Measurements from ENCODE around the gene CABP2.
"Not testable (repeated sequence)": the region's sequence is repeated elsewhere in the genome, so short reads cannot be mapped to it uniquely, and the experiment has no call there.

The CABP2 gene

DNA sequence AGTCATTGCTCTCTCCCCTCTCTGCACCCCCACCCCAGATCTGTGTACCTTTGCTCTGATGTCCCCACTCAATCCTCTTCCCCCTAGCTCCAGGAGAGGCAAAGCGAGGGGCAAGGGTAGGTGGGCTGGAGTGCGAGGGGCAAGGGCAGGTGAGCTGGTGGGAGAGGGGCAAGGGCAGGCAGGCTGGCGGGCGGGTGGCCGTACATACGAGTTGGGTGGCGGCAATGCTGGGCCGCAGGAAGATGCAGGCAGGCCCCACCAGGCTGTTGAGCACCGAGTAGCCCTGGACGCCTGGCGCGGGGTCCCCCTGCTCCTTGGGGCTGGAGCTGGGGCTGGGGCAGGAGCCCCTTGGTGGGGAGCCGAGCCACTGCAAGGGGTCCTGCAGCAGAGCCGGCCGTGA, 908 bp downstream of the CABP2 start:
- Histone ChIP-seq H3K27me3 (ENCODE audit: control insufficient read depth in 1 of 2, insufficient read depth in 2 of 2, low read length in 2 of 2) (peaks cover 0 to 4% of the 10 kb centered on the region in 2 donors), H3K4me3 (ENCODE audit: low read length in 2 of 2) (no peak overlapping the region), H3K27ac (ENCODE audit: low read length) (no peak overlapping the region), H3K4me1 (ENCODE audit: control insufficient read depth, insufficient read depth, low read length) (no peaks in the 10 kb centered on the region), H3K9me3 (ENCODE audit: control insufficient read depth in 2 of 2, low read length in 2 of 2) (no peaks in the 10 kb centered on the region), H3K36me3 (ENCODE audit: control insufficient read depth in 2 of 2, insufficient read depth in 2 of 2, low read length in 2 of 2) (no peaks in the 10 kb centered on the region), H3K9ac (ENCODE audit: low read length in 2 of 2) (no peak overlapping the region)

DNA sequence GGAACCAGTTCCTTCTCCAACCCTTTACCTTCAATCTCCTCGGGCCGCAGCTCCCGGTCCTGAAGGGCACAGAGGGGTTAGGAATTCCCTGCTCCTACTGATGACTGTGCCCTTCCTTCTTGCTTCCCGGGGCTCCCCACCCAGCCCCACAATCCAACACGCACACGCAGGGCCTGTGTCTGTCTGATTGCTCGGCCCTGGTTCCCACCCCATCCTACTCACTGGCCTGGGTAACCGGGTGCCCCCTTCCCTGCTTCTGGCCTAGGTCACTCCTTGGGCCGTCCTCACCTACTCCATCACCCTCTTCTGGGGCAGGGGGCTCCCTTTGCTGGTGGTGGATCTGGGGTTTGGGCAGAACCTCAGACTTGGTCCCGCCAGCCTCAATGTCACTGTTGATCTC, 1.3 kb downstream of the CABP2 start:
- H3K27ac ChIP-seq (ENCODE audit: low read length) = no peak overlapping the region
- no peak overlapping the region for H3K9ac ChIP-seq (ENCODE audit: low read length in 2 of 2)
- H3K36me3 ChIP-seq (ENCODE audit: control insufficient read depth in 2 of 2, insufficient read depth in 2 of 2, low read length in 2 of 2) = no peaks in the 10 kb centered on the region
- H3K4me3 ChIP-seq (ENCODE audit: low read length in 2 of 2) = no peak overlapping the region
- H3K27me3 ChIP-seq (ENCODE audit: control insufficient read depth in 1 of 2, insufficient read depth in 2 of 2, low read length in 2 of 2) = peaks cover 0 to 4% of the 10 kb centered on the region in 2 donors
- H3K9me3 ChIP-seq (ENCODE audit: control insufficient read depth in 2 of 2, low read length in 2 of 2) = no peaks in the 10 kb centered on the region
- H3K4me1 ChIP-seq (ENCODE audit: control insufficient read depth, insufficient read depth, low read length) = no peaks in the 10 kb centered on the region

DNA sequence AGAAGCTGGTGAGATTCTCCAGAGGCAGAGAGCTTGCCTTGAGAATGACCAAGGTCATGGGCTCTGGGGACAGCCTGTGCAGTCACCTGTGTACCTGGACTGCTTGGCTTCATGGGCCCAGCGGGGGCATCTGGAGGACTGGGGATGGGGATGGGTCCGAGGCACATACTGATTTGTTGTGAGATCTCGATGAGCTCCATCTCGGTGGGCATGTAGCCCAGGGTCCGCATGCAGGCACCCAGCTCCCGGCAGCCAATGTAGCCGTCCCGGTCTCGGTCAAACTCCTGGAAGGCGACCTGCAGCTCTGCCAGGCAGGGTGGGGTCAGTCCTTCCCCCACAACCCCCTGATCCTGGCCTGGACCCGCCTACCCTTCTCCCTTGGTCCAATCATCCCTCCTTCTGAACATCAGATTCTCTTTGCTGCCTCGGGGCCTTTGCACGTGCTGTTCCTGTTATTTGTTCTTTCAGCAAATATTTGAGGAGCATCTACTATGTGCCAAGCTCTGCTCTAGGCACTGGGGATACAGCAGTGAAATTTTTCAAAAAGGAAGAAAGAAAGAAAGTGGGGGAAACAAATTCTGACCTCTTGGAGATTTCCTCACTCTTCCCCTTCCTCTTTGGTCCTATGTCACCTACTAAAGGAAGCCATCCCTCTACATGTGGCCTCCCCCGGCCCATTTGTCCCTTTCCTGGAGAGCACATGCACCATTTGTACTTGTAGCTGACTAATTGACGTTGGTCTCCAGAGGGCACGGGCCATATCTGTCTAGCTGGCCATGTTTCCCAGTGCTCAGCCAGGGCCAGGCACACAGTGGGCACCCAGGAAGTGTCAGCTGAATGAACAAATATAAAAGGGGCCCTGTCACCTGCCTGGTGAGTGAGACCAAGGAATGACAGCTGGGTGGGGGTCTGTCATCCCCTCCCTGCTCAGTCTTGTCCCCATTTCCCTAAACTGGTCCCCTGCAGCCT, 2.1 kb downstream of the CABP2 start:
- no peaks in the 10 kb centered on the region for H3K9me3 ChIP-seq (ENCODE audit: control insufficient read depth in 2 of 2, low read length in 2 of 2)
- H3K4me1 ChIP-seq (ENCODE audit: control insufficient read depth, insufficient read depth, low read length) = no peaks in the 10 kb centered on the region
- H3K4me3 ChIP-seq (ENCODE audit: low read length in 2 of 2) = no peak overlapping the region
- no peaks in the 10 kb centered on the region for H3K36me3 ChIP-seq (ENCODE audit: control insufficient read depth in 2 of 2, insufficient read depth in 2 of 2, low read length in 2 of 2)
- H3K27me3 ChIP-seq (ENCODE audit: control insufficient read depth in 1 of 2, insufficient read depth in 2 of 2, low read length in 2 of 2) = peaks cover 0 to 4% of the 10 kb centered on the region in 2 donors
- no peak overlapping the region for H3K27ac ChIP-seq (ENCODE audit: low read length)
- no peak overlapping the region for H3K9ac ChIP-seq (ENCODE audit: low read length in 2 of 2)

DNA sequence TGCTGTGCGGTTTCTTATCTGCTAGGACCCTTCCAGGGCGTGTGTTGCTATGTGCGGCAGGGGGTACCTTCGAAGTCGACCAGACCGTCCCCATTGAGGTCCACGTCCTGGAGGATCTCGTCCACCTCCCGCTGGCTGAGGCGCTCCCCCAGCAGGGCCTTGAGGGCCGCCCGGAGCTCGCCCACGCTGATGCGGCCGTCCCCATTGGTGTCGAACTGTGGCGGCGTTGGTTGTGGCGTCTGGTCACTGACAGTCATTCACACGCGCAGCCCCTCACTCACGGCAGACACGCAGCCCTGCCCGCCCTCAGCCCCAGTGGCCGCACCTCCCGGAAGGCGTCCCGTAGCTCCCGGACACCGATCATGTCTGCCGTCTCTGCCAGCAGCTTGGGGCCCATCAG, 3.5 kb downstream of the CABP2 start:
- Histone ChIP-seq H3K36me3 (ENCODE audit: control insufficient read depth in 2 of 2, insufficient read depth in 2 of 2, low read length in 2 of 2) (no peaks in the 10 kb centered on the region), H3K9me3 (ENCODE audit: control insufficient read depth in 2 of 2, low read length in 2 of 2) (no peaks in the 10 kb centered on the region), H3K27ac (ENCODE audit: low read length) (no peak overlapping the region), H3K4me3 (ENCODE audit: low read length in 2 of 2) (no peak overlapping the region), H3K27me3 (ENCODE audit: control insufficient read depth in 1 of 2, insufficient read depth in 2 of 2, low read length in 2 of 2) (peaks cover 0 to 6% of the 10 kb centered on the region in 2 donors), H3K9ac (ENCODE audit: low read length in 2 of 2) (no peak overlapping the region), H3K4me1 (ENCODE audit: control insufficient read depth, insufficient read depth, low read length) (no peaks in the 10 kb centered on the region)

DNA sequence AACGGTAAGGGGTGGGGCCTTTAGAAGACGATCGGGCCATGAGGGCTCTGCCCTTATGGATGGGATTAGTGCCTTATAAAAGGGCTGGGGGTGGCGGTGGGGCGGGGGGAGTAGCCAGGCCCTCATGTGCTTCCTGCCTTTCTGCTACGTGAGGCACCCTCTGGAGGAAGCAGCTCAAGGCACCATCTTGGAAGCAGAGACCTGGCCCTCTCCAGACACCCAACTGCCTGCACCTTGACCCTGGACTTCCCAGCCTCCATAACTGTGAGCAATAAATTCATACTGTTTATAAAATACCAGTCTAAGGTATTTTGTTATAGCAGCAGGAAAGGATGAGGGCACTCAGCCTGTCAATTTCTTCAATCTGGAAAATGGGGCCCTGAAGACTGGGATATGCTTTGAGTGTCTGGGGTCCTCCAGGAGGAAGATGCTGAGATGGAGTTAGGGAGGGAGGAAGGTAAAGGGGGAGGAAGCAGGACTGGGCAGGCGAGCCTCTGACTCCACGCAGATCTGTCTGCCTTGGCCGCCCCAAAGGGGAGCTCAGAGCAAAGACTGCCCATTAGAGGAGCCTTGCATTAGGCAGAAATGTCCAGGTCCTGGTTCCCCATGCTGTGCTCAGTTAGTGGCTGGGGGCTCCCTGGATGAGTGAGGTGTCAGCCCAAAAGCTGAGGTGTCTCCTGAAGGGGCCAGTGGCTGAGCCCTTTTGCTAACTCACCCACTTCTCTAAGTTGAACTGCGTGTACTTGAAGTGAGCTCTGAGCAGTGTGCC, 5.3 kb downstream of the CABP2 start:
- Histone ChIP-seq H3K4me3 (ENCODE audit: low read length in 2 of 2) (no peak overlapping the region), H3K9ac (ENCODE audit: low read length in 2 of 2) (no peak overlapping the region), H3K9me3 (ENCODE audit: control insufficient read depth in 2 of 2, low read length in 2 of 2) (no peaks in the 10 kb centered on the region), H3K27ac (ENCODE audit: low read length) (no peak overlapping the region), H3K36me3 (ENCODE audit: control insufficient read depth in 2 of 2, insufficient read depth in 2 of 2, low read length in 2 of 2) (no peaks in the 10 kb centered on the region), H3K4me1 (ENCODE audit: control insufficient read depth, insufficient read depth, low read length) (no peaks in the 10 kb centered on the region), H3K27me3 (ENCODE audit: control insufficient read depth in 1 of 2, insufficient read depth in 2 of 2, low read length in 2 of 2) (peaks cover 0 to 4% of the 10 kb centered on the region in 2 donors)

DNA sequence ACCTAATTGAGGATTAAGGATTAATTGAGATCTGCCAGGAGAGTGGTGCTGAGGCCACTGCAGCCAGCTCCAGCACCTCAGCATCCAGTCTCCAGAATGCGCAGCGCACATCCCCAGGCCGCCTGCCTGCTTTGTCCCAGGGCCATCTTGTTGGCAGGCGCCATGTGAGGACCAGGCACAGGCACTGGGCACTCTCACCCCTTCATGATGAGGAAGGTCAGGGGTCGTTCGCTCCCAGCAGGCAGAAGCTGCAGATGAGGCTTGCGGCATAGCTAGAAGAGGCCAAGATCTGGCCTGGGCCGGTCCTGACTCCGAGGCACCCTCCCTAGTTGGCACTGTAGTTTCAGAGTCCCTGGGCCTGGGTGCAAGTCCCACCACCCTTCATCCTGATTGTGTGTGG, 6.4 kb downstream of the CABP2 start:
- Histone ChIP-seq H3K27me3 (ENCODE audit: control insufficient read depth in 1 of 2, insufficient read depth in 2 of 2, low read length in 2 of 2) (peaks cover 0 to 4% of the 10 kb centered on the region in 2 donors), H3K36me3 (ENCODE audit: control insufficient read depth in 2 of 2, insufficient read depth in 2 of 2, low read length in 2 of 2) (no peaks in the 10 kb centered on the region), H3K4me1 (ENCODE audit: control insufficient read depth, insufficient read depth, low read length) (no peaks in the 10 kb centered on the region), H3K9ac (ENCODE audit: low read length in 2 of 2) (no peak overlapping the region), H3K27ac (ENCODE audit: low read length) (no peak overlapping the region), H3K4me3 (ENCODE audit: low read length in 2 of 2) (no peak overlapping the region), H3K9me3 (ENCODE audit: control insufficient read depth in 2 of 2, low read length in 2 of 2) (no peaks in the 10 kb centered on the region)

DNA sequence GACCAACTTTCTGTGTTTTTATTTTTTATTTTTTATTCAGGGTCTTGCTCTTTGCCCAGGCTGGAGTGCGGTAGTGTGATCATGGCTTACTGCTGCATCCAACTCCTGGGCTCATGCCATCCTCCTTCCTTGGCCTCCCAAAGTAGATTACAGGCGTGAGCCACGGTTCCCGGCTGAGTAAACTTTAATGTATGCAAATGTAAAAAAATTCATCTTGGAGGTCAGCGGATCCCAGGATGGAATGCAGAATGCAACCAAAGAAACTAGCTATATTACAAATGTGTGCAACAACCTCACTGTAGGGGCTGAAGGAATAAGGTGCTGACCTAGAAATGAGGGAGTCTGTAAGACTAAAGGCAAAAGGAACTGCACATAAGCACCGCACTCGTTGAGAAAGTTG, 9.1 kb downstream of the CABP2 start:
- H3K27ac ChIP-seq (ENCODE audit: low read length) = no peak overlapping the region
- H3K4me3 ChIP-seq (ENCODE audit: low read length in 2 of 2) = no peak overlapping the region
- H3K9ac ChIP-seq (ENCODE audit: low read length in 2 of 2) = no peak overlapping the region
- no peaks in the 10 kb centered on the region for H3K9me3 ChIP-seq (ENCODE audit: control insufficient read depth in 2 of 2, low read length in 2 of 2)
- H3K36me3 ChIP-seq (ENCODE audit: control insufficient read depth in 2 of 2, insufficient read depth in 2 of 2, low read length in 2 of 2) = no peaks in the 10 kb centered on the region
- H3K4me1 ChIP-seq (ENCODE audit: control insufficient read depth, insufficient read depth, low read length) = no peaks in the 10 kb centered on the region
- H3K27me3 ChIP-seq (ENCODE audit: control insufficient read depth in 1 of 2, insufficient read depth in 2 of 2, low read length in 2 of 2) = peaks cover 0 to 4% of the 10 kb centered on the region in 2 donors

DNA sequence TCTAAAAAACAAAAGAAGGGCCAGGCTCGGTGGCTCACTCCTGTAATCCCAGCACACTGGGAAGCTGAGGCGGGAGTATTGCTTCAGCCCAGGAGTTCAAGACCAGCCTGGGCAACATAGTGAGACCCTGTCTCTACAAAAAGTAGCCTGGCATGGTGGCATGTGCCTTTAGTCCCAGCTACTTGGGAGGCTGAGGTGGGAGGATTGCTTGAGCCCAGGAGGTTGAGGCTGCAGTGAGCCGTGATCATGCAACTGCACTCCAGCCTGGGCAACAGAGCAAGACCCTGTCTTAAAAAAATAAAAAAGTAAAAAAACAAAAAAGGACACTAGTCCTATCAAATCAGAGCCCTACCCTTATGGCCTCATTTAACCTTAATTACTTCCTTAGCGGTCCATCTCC, 11.7 kb downstream of the CABP2 start:
- H3K4me1 ChIP-seq (ENCODE audit: control insufficient read depth, insufficient read depth, low read length) = peaks cover 19% of the 10 kb centered on the region
- not testable (repeated sequence) for H3K9me3 ChIP-seq (ENCODE audit: control insufficient read depth in 2 of 2, low read length in 2 of 2); H3K27me3 ChIP-seq (ENCODE audit: control insufficient read depth in 1 of 2, insufficient read depth in 2 of 2, low read length in 2 of 2); H3K36me3 ChIP-seq (ENCODE audit: control insufficient read depth in 2 of 2, insufficient read depth in 2 of 2, low read length in 2 of 2); H3K9ac ChIP-seq (ENCODE audit: low read length in 2 of 2); H3K4me3 ChIP-seq (ENCODE audit: low read length in 2 of 2); H3K27ac ChIP-seq (ENCODE audit: low read length)

DNA sequence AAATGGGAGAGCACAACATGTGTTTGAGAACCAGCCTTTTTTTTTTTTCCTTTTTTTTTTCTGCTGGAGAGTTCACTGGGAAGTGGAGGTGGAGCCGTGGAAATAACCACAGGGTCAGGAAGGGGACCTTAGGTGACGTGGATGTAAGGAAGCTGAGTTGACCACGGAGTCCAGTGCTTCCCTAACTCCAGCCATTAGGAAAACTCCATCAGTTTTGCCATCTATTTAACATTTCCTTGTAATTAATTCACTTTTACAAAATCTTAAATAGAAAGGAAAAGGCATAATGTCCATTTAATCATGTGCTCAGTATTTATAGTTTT, 13.3 kb downstream of the CABP2 start:
- H3K36me3 ChIP-seq (ENCODE audit: control insufficient read depth in 2 of 2, insufficient read depth in 2 of 2, low read length in 2 of 2) = no peaks in the 10 kb centered on the region
- no peak overlapping the region for H3K4me3 ChIP-seq (ENCODE audit: low read length in 2 of 2)
- H3K4me1 ChIP-seq (ENCODE audit: control insufficient read depth, insufficient read depth, low read length) = peaks cover 33% of the 10 kb centered on the region
- H3K27me3 ChIP-seq (ENCODE audit: control insufficient read depth in 1 of 2, insufficient read depth in 2 of 2, low read length in 2 of 2) = peaks cover under 1 to 3% of the 10 kb centered on the region in 2 donors
- H3K27ac ChIP-seq (ENCODE audit: low read length) = no peak overlapping the region
- H3K9me3 ChIP-seq (ENCODE audit: control insufficient read depth in 2 of 2, low read length in 2 of 2) = no peaks in the 10 kb centered on the region
- no peak overlapping the region for H3K9ac ChIP-seq (ENCODE audit: low read length in 2 of 2)

DNA sequence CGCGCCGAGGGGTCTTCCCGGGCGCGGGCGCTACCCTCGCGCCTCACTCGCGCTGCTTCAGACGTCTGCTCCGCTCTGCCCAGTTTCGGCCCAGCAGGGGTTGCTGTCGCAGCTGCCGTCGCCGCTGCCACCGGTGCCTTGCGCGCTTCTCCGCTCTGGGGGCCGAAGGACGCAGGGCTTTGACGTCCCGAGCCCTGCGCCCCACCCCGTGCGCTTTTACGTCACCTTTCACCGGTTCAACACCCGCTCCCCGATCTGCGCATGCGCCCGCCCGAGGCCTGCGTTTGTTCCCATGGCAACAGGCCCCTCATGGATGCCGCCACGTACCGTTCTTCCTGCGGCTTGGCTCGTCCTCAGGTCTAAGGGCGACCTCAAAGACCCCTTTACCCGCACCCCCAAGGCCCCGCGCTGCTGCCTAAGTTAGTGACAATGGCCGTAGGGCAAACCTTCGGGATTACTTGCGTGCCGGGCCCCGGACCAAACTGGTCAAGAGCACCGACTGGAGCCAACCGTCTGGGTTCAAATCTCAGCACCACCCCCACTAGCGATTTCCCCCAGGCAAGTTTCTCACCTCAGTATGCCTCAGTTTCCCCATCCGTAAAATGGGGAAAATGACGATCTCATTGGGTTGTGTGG, 14.6 kb downstream of the CABP2 start:
- H3K27me3 ChIP-seq (ENCODE audit: control insufficient read depth in 1 of 2, insufficient read depth in 2 of 2, low read length in 2 of 2) = peaks cover 0 to 12% of the 10 kb centered on the region in 2 donors
- H3K27ac ChIP-seq (ENCODE audit: low read length) = peak overlapping the region; percentile 97
- H3K9me3 ChIP-seq (ENCODE audit: control insufficient read depth in 2 of 2, low read length in 2 of 2) = no peaks in the 10 kb centered on the region
- H3K4me3 ChIP-seq (ENCODE audit: low read length in 2 of 2) = peak overlapping the region; percentile 83 to 86
- H3K9ac ChIP-seq (ENCODE audit: low read length in 2 of 2) = peak overlapping the region; percentile 85 to 93
- no peaks in the 10 kb centered on the region for H3K36me3 ChIP-seq (ENCODE audit: control insufficient read depth in 2 of 2, insufficient read depth in 2 of 2, low read length in 2 of 2)
- H3K4me1 ChIP-seq (ENCODE audit: control insufficient read depth, insufficient read depth, low read length) = peaks cover 44% of the 10 kb centered on the region
